Activated CD8-positive, alpha-beta memory T cell treated with anti-CD3 and anti-CD28 coated beads for 4 hours (primary cell): ENCODE measurements around the gene AAMDC.

Source experiments
- DNase-seq, 2 donors: peaks; one replicate each; pipeline ENCODE4 v3.0.0-alpha.2; 2020; ENCODE audit warnings: low read depth in 2 of 2

AAMDC gene

DNA sequence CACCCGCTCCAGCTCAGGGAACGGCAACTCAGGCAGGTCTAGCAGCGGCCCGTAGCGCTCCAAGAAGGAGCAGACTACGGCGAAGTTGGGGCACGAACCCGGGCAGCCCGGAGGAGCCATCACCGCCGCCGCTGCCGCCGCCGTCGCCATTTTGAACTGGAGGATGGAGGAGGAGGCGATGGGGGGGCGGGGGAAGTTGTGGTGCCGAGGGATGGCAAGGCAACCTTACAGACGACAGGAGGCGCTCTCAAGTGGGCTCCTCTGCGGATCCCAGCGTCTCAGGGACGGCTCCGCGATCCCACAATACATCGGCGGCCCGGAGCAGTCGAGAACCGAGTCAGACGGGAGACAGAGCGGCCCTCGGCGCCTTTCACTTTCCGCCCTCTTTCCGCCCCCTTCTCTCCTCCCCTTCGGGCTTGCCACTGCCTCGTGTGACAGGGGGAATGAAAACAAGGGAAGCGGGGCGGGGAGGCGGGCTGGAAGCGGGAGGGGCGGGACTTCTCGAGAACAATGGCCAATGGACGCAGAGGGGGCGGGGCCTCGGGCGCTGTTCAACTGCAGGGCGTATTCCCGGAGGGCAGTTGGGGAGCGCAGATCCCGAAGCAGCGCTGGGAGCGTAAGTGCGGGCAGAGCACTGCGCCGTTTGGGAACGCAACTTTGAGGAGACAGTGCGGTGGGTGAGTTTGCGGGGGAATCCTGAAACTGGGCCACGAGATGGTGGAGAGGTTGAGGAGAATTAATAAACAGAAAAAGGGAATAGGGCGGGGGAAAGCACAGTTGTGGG is at the start of gene AAMDC, which contains the start of gene RSF1:
Gene AAMDC (plus strand): TSS at position 580 of the 784 bp plus-strand sequence. CDS start 21,353 bp downstream, outside the sequence.
Gene RSF1 (minus strand): TSS at position 158 of the 784 bp plus-strand sequence. CDS start 8 bp downstream, at position 150.
- DNase-seq: peak; percentile 94 to 95

DNA sequence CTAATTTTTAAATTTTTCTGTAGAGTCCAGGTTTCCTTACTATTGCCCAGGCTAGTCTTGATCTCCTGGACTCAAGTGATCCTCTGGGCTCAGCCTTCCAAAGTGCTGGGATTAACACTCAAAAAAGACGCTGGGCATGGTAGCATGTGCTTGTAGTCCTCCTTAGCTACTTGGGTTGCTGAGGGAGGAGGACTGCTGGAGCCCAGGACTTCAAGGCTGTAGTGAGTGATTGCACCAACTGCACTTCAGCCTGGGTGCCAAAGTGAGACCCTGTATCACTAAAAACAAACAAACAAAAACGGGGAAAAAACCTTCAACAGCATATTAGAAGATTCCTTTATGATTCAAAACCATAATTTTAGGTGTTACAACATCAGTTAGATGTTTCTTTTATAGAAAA is 45.0 kb upstream of the AAMDC start:
- DNase-seq: no peak

DNA sequence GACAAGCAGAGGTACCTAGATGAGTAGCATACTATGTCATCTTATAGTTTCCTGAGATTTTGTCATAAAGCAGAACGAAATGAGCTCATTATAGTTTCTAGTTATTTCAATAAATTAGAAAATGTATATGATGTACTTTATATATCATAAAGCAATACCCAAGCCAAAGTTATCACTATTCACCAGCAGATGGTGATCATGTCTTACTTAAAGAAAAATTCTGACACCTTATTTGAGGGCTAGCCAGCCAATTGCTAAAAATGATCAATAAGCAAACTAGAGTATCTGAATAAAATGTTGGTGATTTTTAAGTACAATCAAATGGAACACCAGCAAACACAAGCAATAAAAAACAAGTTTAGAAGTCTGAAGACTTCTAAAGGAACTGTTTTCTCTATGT is 44.5 kb upstream of the AAMDC start:
- DNase-seq: no peak

DNA sequence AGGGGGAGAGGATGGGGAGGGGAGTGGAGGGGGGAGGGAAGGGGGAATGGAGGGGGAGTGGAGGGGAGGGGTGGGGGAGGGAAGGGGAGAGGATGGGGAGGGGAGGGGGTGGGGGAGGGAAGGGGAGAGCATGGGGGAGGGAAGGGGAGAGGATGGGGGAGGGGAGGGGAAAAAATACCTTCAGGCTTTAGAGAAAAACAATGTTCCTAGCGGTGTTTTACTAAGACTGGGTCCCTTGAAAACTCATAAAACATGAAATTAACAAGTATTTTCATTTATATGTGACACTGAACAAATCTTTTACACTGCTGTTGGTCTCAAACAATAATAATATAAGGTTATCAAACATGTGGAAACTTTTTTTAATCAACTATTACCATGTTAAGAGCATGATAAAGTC is 42.8 kb upstream of the AAMDC start:
- DNase-seq: no peak

DNA sequence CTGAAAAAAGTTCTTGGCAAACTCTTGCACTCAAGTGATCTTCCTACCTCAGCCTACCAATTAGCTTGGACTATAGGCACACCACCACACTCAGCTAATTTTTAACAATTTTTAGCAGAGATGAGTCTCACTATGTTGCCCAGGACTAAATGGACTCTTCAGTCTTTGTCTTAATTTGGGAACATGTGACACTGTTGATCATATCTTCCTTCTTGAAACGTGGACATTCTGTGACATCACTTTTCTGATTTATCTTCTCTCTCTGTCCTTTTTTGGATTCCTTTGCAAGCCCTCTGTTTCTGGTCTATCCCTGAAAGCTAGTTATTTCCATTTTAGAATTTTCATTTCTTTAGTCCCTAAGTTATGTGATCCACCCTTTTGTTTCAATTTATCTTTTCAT is 42.4 kb upstream of the AAMDC start:
- no peak for DNase-seq

DNA sequence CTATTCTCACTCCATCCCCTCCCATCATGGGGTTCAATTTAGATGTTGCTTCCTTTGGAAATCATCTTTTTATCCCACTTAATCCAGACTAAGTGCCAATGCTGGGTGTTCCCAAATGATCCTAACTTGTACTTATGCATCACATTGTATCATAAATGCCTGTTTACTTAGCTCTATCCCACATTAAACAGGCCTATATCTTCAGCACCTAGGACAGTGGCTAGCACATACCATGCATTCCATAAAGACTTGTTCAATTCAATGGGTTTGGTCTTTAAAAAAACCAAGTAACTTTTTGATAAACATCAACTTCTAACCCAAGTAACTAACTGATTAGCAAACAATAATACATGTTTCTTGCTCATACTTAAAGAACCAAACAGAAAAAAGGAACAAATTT is 41.0 kb upstream of the AAMDC start:
- no peak for DNase-seq

DNA sequence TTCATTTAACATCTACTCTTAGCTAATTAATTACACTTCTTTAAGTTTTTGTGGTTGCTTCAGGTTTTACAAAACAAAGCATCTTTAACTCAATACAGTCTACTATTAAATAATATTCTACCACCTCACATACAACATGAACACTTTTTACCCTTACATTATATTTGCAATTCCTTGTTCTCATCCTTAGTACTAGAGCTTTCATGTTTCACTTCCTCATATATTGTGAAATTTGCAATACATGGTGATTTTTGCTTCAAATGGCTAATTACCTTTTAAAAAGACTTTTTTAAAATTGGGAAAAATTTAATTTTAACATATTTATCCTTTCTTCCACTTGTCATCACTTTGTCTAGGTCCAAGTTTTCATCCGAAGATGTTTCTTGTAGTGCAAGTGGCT is 37.9 kb upstream of the AAMDC start:
- no peak for DNase-seq

DNA sequence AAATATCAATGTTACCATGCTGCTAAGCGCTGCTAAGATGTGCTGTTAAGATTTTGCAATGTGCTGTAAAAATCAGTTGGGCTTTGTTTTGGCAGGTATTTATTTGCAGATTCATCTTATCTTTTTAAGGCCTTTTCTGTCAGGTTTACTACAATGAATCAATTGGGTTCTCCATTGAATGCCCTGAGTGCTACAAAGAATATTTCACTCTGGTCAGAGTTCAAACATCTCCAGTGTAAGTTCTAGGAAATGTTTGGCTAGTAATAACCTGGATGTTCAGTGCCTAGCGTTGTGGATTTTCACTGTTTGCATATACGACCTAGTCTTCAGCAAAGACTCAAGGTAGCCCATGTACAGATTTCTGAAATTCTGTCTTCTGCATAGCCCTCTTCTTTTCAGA is 36.4 kb upstream of the AAMDC start:
- DNase-seq: no peak

DNA sequence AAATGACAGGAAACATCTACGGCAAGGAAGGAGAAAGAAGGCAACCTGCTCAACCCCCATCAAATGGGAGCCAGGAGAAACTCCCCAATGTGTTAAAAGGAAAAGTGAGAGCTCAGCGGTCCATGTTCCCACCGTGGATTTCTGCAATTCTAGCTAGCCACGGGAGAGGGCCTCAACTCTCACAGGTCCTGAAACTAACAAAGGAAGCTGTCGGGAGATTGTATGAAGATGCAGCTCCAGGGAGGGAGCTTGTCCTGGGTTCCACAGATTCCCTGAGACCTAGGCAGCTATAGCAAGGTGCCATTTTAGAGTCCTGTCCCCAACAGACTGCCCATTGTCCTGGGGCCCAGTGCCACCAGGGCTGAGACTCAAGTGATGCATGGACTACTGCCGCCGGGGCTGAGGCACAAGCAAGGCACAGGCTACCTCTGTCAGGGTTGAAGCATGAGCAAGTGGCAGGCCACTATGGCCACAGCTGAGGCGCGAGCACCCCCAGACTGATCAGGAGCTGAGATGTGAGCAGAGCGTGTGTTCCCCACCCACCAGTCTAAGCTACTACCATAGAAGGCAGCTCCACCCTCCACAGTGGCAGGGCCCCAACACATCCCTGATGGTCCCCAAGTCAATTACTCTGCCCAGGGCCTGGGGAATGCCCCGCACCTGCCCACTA is 31.7 kb upstream of the AAMDC start:
- DNase-seq: no peak

DNA sequence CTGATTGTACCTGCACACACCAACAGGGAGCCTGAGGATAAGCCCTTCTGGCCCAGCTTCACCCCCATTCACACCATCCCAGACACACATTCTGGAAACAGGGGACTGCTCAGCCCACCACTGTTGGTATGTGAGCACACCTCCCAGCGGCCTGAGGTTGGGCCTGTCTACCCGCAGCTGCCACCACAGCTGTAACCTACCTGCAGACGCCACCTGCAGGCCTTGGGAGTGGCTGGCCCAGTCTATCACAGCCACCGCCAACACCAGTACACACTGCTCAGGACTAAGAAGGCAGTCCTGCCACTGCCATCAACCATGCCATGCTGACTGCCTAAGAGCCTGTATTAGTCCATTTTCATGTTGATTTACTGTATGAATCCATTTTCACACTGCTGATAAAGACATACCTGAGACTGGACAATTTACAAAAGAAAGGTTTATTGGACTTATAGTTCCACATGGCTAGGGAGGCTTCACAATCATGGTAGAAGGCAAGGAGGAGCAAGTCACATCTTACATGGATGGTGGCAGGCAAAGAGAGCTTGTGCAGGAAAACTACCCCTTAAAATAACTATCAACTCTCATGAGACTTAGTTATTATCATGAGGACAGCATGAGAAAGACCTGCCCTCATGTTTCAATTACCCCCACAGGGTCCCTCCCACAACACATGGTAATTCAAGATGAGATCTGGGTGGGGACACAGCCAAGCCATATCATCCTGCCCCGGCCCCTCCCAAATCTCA is 31.0 kb upstream of the AAMDC start:
- DNase-seq: no peak

DNA sequence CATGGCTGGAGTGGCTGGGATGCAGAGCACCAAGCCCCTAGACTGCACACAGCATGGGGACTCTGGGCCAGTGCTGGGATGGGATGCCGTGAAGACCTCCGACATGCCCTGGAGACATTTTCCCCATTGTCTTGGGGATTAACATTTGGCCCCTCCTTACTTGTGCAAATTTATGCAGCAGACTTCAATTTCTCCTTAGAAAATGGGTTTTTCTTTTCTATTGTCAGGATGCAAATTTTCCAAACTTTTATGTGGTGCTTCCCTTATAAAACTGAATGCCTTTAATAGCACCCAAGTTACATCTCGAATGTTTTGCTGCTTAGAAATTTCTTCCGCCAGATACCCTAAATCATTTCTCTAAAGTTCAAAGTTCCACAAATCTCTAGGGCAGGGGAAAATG is 29.6 kb upstream of the AAMDC start:
- DNase-seq: no peak

DNA sequence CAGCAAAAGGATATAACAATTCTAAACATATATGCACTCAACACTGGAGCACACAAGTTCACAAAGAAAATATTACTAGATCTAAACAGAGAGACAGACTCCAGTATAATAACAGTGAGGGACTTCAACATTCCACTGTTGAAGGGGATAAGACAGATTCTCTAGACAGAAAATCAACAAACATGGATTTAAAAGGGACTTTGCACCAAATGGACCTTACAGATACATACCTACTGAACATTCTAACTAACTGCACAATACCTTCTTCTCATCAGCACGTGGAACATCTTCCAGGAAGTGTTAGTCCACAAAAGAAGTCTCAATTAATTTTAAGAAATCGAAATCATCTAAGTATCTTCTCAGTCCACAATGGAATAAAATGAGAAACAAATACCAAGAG is 27.0 kb upstream of the AAMDC start:
- DNase-seq: no peak

DNA sequence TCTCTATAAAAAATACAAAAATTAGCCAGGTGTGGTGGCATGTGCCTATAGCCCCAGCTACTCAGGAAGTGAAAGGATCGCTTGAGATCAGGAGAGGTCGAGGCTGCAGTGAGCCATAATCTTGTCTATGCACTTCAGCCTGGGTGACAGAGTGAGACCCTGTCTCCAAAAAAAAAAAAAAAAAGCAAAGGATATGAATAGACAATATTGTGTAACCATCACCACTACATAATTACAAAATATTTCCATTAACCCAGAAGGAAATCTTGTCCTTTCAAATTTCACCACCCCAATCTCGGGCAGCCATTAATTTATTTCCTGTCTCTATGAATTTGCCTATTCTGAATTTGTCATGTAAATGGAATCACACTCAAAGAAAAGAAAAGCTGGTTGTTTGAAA is 21.6 kb upstream of the AAMDC start:
- DNase-seq: no peak

DNA sequence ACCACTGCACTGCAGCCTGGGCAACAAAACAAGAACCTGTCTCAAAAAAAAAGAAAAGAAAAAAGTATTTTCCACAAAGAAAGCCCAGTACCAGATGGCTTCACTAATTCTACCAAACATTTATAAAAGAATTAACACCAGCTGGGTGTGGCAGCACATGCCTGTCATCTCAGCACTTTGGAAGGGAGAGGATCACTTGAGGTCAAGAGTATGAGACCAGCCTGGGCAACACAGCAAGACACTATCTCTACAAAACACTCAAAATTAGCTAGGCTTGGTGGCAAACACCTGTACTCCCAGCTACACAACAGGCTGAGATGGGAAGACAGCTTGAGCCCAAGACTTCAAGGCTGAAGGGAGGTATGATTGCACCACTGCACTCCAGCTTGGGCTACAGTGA is 20.5 kb upstream of the AAMDC start:
- no peak for DNase-seq

DNA sequence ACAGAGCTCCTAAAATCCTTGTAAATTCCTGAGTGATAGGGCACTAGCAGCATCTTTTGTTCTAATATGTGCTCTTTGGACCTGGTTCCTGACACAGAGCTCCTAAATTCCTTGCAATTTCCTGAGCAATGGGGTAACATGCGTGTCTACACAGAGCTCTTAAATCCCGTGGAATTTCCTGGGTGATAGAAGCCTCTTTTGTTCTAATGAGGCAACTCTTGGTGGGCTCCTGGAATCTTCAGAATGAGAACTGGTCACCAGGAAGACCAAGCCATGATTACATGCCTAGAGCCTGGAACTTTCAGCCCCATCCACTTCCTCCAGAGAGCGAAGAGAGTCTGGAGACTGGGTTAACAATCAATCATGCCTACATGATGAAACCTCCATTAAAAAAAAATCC is 19.5 kb upstream of the AAMDC start:
- DNase-seq: no peak

DNA sequence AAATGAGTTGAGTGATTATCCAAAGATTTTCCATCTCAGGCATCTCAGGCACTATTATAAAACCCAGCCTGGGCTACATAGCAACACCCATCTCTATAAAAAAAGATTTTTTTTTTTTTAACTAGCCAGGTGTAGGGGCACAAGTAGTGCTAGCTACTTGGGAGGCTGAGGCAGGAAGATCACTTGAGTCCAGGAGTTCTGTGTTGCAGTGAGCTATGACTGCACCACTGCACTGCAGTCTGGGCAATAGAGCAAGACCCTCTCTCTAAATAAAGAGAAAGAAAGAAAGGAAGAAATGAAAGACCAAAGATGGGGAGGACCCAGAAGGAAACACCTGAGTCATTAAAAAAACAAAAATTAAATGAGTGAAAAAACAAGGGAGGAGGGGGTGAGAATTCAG is 14.5 kb upstream of the AAMDC start:
- no peak for DNase-seq

DNA sequence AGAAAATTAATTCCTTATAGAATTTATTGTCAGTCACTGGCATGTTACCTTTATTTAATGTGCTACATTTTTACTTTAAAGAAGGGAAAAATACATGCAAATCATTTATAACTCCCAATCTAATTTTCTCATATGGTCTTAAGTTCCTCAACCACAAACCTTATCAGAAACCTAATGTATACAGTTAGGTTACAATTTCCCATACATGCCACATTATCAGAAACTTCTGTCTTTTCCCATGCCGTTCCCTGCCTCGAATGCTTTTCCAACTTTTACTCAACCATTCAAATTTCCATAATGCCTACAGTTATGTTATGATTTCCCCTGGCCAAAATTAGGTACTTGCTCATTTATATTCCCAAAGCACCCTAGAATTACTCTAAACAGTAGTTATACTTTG is 14.0 kb upstream of the AAMDC start:
- no peak for DNase-seq

DNA sequence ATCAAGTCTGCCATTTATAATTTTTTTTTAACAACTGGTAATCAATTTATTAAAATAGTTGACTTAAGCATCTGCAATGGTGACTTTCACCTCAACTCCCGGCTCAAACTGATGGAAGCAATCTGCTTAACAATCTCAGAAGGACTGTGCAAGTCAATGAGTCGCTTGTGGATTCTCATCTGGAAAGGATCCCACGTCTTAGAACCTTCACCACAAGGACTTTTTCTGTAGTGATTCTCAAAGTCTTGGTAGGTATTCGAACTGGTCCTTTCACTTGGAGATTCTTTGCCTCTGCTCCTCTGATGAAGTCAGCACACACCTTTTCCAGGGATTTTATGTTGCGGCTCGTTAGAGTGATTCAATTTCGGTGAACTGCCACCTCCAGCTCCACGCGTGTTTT is 7.7 kb upstream of the AAMDC start:
- no peak for DNase-seq

DNA sequence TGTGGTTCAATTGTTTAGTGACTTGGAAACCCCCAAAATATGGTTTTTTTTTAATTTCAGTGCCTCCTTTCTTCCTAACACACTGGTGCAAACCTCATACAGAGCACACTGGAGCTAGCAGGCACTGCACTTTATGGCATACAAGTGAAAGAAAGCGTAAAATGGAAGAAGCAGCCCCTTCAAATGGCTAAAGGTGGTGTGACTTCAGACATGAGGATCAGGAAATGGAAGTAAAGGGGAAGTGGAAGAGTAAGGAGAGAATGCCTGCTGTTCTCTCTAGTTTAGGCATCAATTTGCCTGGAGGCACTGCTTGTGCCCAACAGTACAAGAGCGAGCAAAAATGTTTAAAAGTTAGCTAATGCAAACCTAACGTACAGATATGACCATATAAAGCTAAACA is 6.1 kb upstream of the AAMDC start:
- no peak for DNase-seq

DNA sequence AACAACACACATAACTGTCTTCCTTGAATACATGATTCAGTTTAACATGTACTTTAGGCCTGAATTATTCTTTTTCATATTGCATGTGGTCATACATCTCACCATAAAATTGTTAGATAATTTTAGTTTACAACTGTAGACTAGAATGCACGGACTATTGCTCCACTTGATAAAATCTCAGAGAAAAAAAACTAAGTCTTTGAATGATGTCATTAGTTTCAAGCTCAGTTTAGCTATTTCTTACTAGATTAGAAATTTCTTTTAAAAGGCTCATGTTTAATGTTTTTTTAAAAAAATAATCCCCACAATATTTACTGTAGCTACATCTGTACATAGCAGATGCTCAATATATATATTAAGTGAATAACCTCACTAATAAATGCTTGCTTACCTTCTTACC is 5.5 kb upstream of the AAMDC start:
- DNase-seq: no peak

DNA sequence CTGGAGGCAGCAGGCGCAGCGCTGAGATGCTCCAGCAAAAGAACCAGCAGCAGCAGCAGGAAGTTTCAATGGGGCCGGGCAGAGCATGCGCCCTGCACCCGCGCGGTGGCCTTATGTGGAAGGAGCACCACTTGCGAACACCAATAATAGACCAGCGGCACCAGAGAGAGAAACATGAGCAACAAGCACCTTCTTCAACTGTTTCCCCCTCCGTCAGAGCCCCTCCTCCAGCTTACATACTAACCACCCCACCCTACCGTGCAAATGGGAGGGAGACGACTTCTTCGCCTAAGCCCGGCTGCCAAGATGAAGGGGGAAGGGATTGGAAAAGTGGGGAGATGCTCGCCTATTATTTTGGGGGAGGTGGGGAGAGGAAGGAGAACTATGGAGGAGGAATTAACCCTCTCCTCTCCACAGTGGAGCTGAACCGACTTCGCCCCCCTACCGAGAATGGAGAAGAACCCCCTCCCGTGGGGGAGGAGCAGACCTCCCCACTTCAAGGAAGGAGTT is 1.5 kb upstream of the AAMDC start:
- DNase-seq: peak; percentile 75 to 76

DNA sequence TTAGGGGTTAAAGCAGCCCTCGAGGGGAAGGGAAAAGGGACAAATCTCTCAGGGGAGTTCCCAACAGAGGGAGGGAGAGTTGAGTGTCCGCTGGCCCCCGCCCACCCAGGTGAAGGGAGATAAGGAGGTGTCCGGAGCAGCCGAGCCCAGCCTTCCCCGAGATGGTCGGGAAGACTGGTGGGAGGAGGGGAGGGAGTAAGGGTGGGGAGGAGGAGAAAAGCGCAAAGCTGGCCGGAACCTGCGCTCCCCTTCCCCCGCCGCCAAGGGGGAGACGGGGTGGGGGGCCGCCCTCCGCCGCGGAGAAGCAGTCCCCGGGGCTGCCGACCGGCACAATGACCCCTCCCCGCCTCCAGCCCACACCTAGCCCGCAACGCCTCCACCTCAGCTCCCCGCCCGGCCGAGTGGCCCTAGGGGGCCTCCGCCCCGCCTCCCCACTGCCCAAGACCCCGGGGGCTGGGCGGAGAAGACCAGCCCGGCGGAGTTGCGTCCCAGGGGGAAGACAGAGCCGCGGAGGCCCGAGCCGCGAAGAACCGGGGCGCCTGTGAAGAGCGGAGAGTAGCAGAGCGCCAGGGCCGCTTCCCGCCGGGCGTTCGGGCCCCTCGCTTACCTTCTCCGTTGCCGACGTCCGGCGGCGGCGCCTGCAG is 901 bp upstream of the AAMDC start:
- DNase-seq: peak; percentile 3 to 12
